Stomach (tissue), 9 donors: ENCODE results near the gene SH3PXD2A. TPM values are rescaled to one million over a fixed set of nuclear protein-coding genes. Genes with fewer than 3 reads are reported as not detected.
A peak's percentile ranks its signal among the peaks of the same experiment; 100 is the strongest.

Experiments
- DNase-seq, 2 donors: peaks; one replicate each; pipeline versions ENCODE4 v3.0.0 to v3.0.0-alpha.2; 2013 to 2019
- H3K27ac ChIP-seq, 5 donors: fragments of 200-600 bp in 4 of 5; sonication (generic) in 4 of 5; one replicate each; pipeline ENCODE4 v1.5.1; 2013 to 2019; ENCODE audit warnings: mild to moderate bottlenecking in 1 of 5, moderate library complexity in 1 of 5
- H3K27me3 ChIP-seq, 3 donors: fragments of 200-600 bp; sonication (generic); one replicate each; pipeline ENCODE4 v1.5.1; 2017 to 2019; ENCODE audit warnings: mixed run types in 1 of 3
- H3K36me3 ChIP-seq, 4 donors: fragments of 200-600 bp; sonication (generic); 1 replicate in 3 of 4; 2 replicates in 1 of 4; pipeline ENCODE4 v1.5.1; 2016 to 2019
- H3K4me1 ChIP-seq, 4 donors: fragments of 200-600 bp; sonication (generic); one replicate each; pipeline ENCODE4 v1.5.1; 2016 to 2019
- H3K4me3 ChIP-seq, 4 donors: fragments of 200-600 bp; sonication (generic) in 3 of 4; one replicate each; pipeline ENCODE4 v1.5.1; 2016 to 2019; ENCODE audit warnings: mild to moderate bottlenecking in 1 of 4
- H3K9me3 ChIP-seq, 4 donors: fragments of 200-600 bp; sonication (generic); one replicate each; pipeline ENCODE4 v1.5.1; 2016 to 2019
- CTCF ChIP-seq, 7 experiments: fragments of 450-650 bp in 4 of 7; fragments of 200-600 bp in 3 of 7; sonication (generic) in 3 of 7; IDR thresholded peaks; one replicate each; pipeline ENCODE4 v1.5.1; 2016 to 2019; ENCODE audit warnings: antibody characterized with exemption in 7 of 7, control low read depth in 2 of 7, mild to moderate bottlenecking in 1 of 7
- EP300 ChIP-seq: sonication (generic); formaldehyde crosslinking; IDR thresholded peaks from one replicate; pipeline ENCODE4 v1.6.1; 2017; ENCODE audit warnings: antibody characterized with exemption
- POLR2A ChIP-seq, 4 donors: fragments of 450-650 bp; IDR thresholded peaks; one replicate each; pipeline ENCODE4 v1.6.1; 2016; ENCODE audit warnings: antibody characterized with exemption in 4 of 4, control low read depth in 2 of 4, mild to moderate bottlenecking in 1 of 4, moderate library complexity in 1 of 4
- POLR2AphosphoS5 ChIP-seq, 3 donors: sonication (generic); formaldehyde crosslinking; IDR thresholded peaks; one replicate each; pipeline ENCODE4 v1.6.1; 2016; ENCODE audit warnings: antibody characterized with exemption in 3 of 3
- WGBS, 5 donors: extraction: QIAGEN DNeasy Blood & Tissue Kit in 3 of 5; methylation state at CpG; one replicate each; pipeline versions ENCODE4 v1.1.5 to v1.1.7; 2013 to 2018; 5-methylcytosine and 5-hydroxymethylcytosine counted together
- intact Hi-C: fragments of 100-400 bp; cut with DNase I; formaldehyde crosslinking; loops from one replicate; pipeline ENCODE4 v1.15.1; 2023; ENCODE audit warnings: low total_unique reads
- polyA plus RNA-seq, 3 donors: library from polyadenylated mRNA; stranded (reverse); fragments of 200-250 nt; gene quantifications; one replicate each; pipeline ENCODE4 v1.2.3, GENCODE V29; 2013
- small RNA-seq, 4 donors: library from RNA; depleted of rRNA; stranded (forward); fragments of <200 nt; gene quantifications; one replicate each; pipeline ENCODE3, GENCODE V24; 2016
- total RNA-seq, 5 donors: library from RNA; depleted of rRNA; stranded (reverse); fragments of >200 nt; gene quantifications; one replicate each; pipeline versions ENCODE4 v1.1.0 to v1.2.3, GENCODE V29; 2014 to 2016
- donor health status: healthy with polysubstance abuse.
- donor health status: Bipolar disorder and iron deficiency.
- donor health status: healthy.

Gene SH3PXD2A
- total and polyA plus RNA-seq, 8 donors: 12.8 to 51.6 (median 24.0) TPM

GRCh38 chr10:103545366-103545765, 310.0 kb downstream of the SH3PXD2A start:
- TF ChIP-seq EP300 (no peak), POLR2AphosphoS5 (IDR thresholded peaks at IDR 0.05) (no peak), POLR2A (IDR thresholded peaks at IDR 0.05) (no peak), CTCF (IDR thresholded peaks at IDR 0.05) (no peak)
- WGBS, 5 donors: 28 to 86% (median 36%) methylated on average over 1 of the region's 1 CpG
- Histone ChIP-seq H3K4me1 (peaks cover 15 to 43% (median 35%) of the 10 kb centered on the region in 4 donors), H3K36me3 (no peaks in the 10 kb centered on the region), H3K27ac (peak overlapping the region in 1 of 5 donors; percentile 23), H3K4me3 (no peak overlapping the region), H3K9me3 (no peaks in the 10 kb centered on the region), H3K27me3 (no peaks in the 10 kb centered on the region)
- intact Hi-C loops: no loop called here
- peak in 1 of 2 donors; percentile 27 for DNase-seq

GRCh38 chr10:103544657-103545310, 310.6 kb downstream of the SH3PXD2A start:
- Histone ChIP-seq H3K4me1 (peaks cover 15 to 43% (median 35%) of the 10 kb centered on the region in 4 donors), H3K9me3 (no peaks in the 10 kb centered on the region), H3K27me3 (no peaks in the 10 kb centered on the region), H3K36me3 (no peaks in the 10 kb centered on the region), H3K27ac (peak overlapping the region in 1 of 5 donors; percentile 23), H3K4me3 (no peak overlapping the region)
- intact Hi-C loops: no loop called here
- DNase-seq: peak in 1 of 2 donors; percentile 12
- 92 to 96% (median 95%) methylated on average over 8 of the region's 8 CpGs for WGBS, 5 donors
- no peak for TF ChIP-seq CTCF (IDR thresholded peaks at IDR 0.05)

Small RNA genes within 50 kb of the gene (small RNA-seq; reads per million reads assigned to genes)
- 0 reads per million in 4 donors for gene RF00019

Other genes with a start within 250 kb of the SH3PXD2A start
- gene STN1, start 62.6 kb upstream of the SH3PXD2A start, total RNA-seq: 10 to 100 TPM in 2 of 5 donors, 1 to 10 TPM in 2, under 1 TPM in 1; 0.45 to 27.0 (median 7.6) TPM
- 10 to 100 TPM; 18.9 to 41.1 (median 24.0) TPM for gene STN1, start 62.6 kb upstream of the SH3PXD2A start, polyA plus RNA-seq
- 10 to 100 TPM; 46.9 to 94.5 (median 61.3) TPM for gene SLK, start 111.6 kb upstream of the SH3PXD2A start, total RNA-seq
- gene SLK, start 111.6 kb upstream of the SH3PXD2A start, polyA plus RNA-seq: 10 to 100 TPM; 10.1 to 17.3 (median 11.4) TPM
- 10 to 100 TPM in 2 of 5 donors, 1 to 10 TPM in 2, under 1 TPM in 1; 0.45 to 53.3 (median 5.7) TPM for gene COL17A1, start 230.3 kb upstream of the SH3PXD2A start, total RNA-seq
- gene COL17A1, start 230.3 kb upstream of the SH3PXD2A start, polyA plus RNA-seq: 10 to 100 TPM in 1 of 3 donors, 1 to 10 TPM in 2; 1.4 to 50.7 (median 3.4) TPM